NCI-H1092 treated with DMSO at 0.1 percent for 48 hours (cell line): Measurements from ENCODE around the gene NELL1.
"Not testable (repeated sequence)": the region's sequence is repeated elsewhere in the genome, so short reads cannot be mapped to it uniquely, and the experiment has no call there.

ENCODE experiments used
- DNase-seq: peaks from one replicate; lab custom pipeline; 2025; lab: John Stamatoyannopoulos, UW

NELL1 gene

GRCh38 chr11:21205205-21205604, 535.8 kb downstream of the NELL1 start:
- no peak for DNase-seq

DNA sequence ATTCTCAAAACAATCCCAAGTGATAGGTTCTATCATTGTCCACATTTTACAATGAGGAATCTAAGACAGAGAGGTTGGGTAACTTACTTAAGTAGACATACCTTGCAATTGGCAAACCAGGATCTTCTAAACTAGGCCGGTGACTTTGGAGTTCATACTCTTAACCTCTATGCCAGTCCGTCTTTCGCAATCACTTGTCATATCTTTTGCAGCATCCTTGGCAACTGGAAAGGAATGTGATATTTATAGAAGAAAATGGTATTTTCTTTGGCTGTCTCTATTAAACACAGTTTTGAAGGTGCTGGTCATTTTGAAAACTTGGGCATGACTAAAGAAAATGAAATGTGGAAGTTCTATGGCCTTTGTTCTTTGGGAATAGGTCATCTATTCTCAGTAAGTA, 556.5 kb downstream of the NELL1 start:
- no peak for DNase-seq

DNA sequence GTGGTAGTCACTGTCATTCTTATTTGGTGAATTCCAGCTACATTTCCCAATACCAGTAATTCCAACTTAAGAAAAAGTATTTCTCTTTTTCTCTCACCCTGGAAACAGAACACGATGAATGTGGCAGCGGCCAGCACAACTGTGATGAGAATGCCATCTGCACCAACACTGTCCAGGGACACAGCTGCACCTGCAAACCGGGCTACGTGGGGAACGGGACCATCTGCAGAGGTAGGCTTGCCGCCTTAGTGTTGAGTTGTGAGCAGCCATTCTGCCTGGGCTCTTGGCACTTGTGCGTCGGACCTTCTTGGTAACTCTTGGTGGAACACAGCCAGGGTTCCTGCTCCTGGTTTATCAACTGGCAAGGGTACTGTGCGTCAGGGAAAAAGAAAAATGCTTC, 559.8 kb downstream of the NELL1 start:
- no peak for DNase-seq

DNA sequence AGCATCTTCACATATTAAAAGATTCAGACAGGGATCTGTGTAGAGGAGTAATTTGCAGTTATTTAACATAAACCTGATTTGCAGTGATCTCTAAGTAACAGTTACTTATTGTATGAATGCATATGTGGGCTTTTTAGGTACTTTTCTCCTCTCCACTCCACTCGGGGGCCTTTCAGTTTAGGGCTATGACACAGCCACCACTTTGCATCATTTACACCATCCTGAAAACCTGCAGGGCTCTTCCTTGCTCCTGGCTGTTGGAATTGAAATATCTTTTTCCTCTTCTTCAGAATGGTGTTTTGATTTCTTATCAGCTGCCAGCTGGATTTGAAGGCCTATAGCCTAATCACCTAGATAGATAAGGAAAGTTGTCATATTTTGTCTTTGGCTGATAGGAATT, 580.8 kb downstream of the NELL1 start:
- DNase-seq = no peak

DNA sequence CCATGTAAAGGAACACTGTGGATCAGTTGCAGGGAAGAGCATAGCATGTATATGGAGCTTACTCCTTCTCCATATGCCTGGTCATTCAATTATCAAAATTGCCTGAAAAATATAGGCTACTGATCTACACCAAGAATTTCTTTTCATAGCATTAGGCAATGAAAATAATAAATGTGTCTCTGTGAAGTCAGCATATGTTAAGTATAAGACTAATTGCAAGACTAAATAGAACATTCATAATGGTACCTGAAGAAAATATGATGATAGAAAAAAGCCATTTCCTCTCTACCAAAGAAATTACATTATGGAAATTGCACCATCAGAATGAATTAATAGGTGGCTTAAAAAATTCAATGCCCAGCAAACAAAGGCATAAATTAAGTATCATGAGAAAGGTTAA, 584.7 kb downstream of the NELL1 start:
- DNase-seq = no peak

GRCh38 chr11:21254790-21255189, 585.4 kb downstream of the NELL1 start:
- no peak for DNase-seq

DNA sequence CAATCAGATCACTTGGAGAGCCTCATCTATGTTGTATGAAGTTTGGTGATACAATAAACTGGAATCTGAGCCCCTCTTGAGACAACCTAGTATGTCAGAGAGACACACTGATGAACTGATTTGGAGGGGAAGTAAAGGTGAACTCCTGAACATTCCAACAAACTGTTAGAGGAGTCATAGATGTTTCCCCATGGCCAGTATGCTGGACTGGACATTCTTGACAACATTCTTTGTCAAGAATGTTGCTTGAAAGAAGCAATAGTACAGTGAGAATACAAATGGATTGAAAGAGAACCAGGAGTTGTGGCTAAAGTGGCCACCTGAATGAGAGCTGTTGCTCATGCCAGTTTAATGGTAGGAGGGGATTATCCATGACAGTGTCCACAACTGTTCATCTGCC, 588.1 kb downstream of the NELL1 start:
- no peak for DNase-seq

DNA sequence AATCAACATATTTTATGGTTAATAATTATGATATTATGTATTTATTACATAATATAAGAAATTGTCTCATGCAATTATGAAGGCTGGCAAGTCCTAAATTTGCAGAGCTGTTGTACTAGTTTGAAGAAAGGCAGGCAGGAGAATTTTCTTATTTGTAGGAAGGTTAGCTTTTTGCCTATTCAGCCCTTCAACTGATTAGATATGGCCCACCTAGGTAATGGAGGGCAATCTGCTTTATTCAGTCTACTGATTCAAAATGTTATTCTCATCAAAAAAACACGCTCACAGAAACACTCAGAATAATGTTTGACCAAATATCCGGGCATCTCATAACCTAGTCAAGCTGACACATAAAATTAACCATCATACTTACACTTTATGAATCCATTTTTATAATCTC, 589.0 kb downstream of the NELL1 start:
- no peak for DNase-seq

GRCh38 chr11:21260101-21260500, 590.7 kb downstream of the NELL1 start:
- no peak for DNase-seq

GRCh38 chr11:21262992-21263391, 593.6 kb downstream of the NELL1 start:
- no peak for DNase-seq

- no peak for DNase-seq
Observed at GRCh38 chr11:21264125-21264524, 594.7 kb downstream of the NELL1 start.

DNA sequence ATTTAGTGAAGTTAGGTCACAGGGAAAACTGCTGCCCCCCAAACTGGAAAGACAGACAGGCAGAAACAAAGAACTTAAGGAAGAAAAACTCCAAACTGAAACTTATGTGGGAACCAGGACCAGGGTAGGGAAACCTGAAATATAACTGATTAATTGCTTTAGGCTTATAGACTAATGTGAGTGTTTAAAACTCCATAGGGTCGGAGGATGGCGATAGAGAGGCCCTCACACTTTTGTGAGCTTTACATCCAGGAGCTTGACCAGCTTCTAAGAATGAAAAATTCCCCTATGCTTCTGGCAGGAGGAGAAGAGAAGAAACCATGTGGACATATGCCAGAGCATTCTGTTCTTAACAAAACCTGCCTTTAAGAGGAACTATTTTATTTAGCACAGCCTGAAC, 598.6 kb downstream of the NELL1 start:
- DNase-seq = no peak

GRCh38 chr11:21272139-21272538, 602.8 kb downstream of the NELL1 start:
- DNase-seq = not testable (repeated sequence)

GRCh38 chr11:21278840-21279239, 609.5 kb downstream of the NELL1 start:
- no peak for DNase-seq

GRCh38 chr11:21285104-21285503, 615.7 kb downstream of the NELL1 start:
- no peak for DNase-seq

GRCh38 chr11:21289686-21290085, 620.3 kb downstream of the NELL1 start:
- DNase-seq = no peak

GRCh38 chr11:21295508-21295907, 626.1 kb downstream of the NELL1 start:
- no peak for DNase-seq

DNA sequence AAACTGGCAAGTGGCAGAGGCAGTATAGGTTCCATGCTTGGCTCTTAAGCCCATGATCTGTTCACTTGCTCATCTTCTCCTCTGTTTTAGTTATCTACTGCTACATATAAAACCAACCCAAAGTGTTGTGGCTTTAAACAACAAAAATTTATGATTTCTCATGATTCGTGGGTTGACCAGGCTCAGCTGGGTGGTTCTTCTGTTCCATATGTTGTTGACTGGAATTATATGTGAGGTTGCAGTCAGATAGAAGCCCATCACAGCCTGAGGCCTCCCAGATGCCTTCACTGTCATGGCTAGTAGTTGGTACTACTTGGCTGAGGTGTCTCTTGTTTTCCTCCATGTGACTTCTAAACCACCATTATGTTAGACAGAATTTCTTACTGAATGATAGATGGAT, 632.6 kb downstream of the NELL1 start:
- DNase-seq = no peak

DNA sequence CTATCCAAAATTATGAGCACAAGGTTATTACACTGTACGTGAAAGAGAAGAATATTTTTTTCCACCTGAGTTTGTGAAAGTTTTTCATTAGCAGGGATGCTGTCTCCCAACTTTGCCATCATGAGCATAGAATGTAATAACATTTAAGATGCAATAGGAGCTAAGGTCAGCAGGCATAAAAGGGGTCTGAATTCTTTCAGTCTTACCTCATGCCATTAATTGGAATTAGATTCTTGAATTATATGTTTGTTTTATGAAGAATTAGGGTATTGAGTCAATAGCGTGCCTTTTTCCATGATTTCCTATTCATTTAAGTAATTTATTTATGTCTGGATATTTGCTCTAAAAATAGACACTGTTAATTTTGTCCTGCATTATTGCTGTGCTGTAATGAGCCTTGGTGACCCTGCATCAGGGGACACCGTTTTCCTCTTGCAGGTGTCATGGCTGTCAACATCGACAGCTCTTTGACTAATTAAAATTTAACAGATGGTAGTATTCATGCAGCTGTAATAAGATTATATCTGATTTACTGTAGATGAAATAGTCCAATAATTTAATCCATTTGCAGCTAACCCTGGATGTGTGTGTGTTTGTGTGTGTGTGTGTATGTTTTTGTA, 637.5 kb downstream of the NELL1 start:
- DNase-seq = no peak

- DNase-seq = no peak
Observed at GRCh38 chr11:21307874-21308273, 638.5 kb downstream of the NELL1 start.

- DNase-seq = no peak
Observed at GRCh38 chr11:21316591-21316990, 647.2 kb downstream of the NELL1 start.

- DNase-seq = no peak
Observed at GRCh38 chr11:21321072-21321471, 651.7 kb downstream of the NELL1 start.

DNA sequence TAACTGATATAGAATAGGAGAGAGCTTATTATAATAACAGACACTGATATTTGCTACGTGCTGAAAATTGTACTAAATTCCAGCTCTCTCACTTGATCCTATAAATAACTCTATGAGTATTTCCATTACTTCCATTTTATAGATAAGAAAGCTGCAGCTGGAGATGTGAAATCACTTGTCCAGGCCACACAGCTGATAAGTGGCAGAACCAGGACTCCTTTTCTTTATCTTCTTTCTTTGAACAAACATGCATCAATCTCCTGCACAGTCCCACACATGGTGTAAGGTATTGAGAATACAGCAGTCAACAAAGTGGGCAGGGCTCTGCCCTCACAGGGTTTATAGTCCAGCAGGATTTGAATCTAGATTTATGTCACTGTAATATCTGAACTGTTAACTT, 652.1 kb downstream of the NELL1 start:
- no peak for DNase-seq

DNA sequence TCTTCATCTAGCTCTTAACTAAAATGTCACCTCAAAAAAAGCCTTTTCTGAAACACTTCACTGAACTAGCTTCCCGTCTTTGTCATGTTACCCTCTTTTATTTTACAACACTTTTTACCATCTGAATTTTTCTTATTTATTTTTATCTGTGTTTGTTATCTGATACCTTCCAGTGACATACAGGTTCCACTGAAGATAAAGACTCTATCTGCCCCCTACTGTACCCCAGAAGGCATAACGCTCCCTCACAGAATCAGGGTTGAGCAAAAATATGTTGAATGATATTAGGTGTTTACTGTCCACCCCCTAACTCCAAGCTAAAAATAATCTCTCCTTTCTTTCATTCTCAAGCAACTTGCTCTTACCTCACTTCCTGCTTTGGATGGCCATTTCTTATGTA, 654.2 kb downstream of the NELL1 start:
- DNase-seq = peak; percentile 14

DNA sequence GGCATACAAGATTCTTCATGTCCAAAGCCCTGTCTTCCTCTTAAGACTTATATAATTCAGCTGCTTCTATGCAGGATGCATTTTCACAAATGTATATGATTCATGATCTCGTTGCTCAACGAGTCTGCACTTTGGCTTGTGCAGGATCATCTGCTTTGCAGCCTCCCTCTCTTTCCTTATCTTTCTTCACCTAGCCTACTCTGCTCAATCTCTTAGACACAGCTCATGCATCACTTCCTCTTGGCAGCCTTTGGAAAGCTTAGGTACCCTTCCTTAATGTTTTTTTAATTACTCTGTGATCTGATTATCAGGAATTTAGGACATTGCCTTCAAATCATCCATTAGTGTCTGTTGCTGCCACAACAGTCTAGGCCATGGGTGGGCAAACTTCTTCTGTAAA, 673.8 kb downstream of the NELL1 start:
- DNase-seq = no peak
